HEK293 (cell line): ENCODE measurements around the gene NUDT8.
"Not testable (repeated sequence)": the region's sequence is repeated elsewhere in the genome, so short reads cannot be mapped to it uniquely, and the experiment has no call there.

Source experiments
- BCL11B ChIP-seq: fragments of 450-650 bp; formaldehyde crosslinking; IDR thresholded peaks from 2 replicates; pipeline ENCODE4 v1.5.1; 2016; ENCODE audit warnings: low read depth, missing biosample characterization, missing genetic modification characterization
- CTCF ChIP-seq: fragments of 450-650 bp; formaldehyde crosslinking; IDR thresholded peaks from 2 replicates; pipeline ENCODE4 v1.5.1; 2016; ENCODE audit warnings: missing biosample characterization, missing genetic modification characterization
- GLI4 ChIP-seq: fragments of 450-650 bp; formaldehyde crosslinking; IDR thresholded peaks from 2 replicates; pipeline ENCODE4 v1.5.1; 2016; ENCODE audit warnings: missing biosample characterization, missing genetic modification characterization
- KLF1 ChIP-seq: fragments of 450-650 bp; formaldehyde crosslinking; IDR thresholded peaks from 2 replicates; pipeline ENCODE4 v1.5.1; 2016; ENCODE audit warnings: missing biosample characterization, missing genetic modification characterization
- MEIS1 ChIP-seq: sonication (generic); formaldehyde crosslinking; IDR thresholded peaks from 2 replicates; pipeline ENCODE4 v1.8.1; 2022; ENCODE audit warnings: missing genetic modification reagents, mild to moderate bottlenecking, borderline replicate concordance
- ZBTB11 ChIP-seq: fragments of 450-650 bp; formaldehyde crosslinking; conservative IDR thresholded peaks from 2 replicates; pipeline ENCODE4 v1.5.1; 2016; ENCODE audit warnings: low read depth, missing biosample characterization, missing genetic modification characterization
- ZNF155 ChIP-seq: fragments of 450-650 bp; formaldehyde crosslinking; IDR thresholded peaks from 2 replicates; pipeline ENCODE4 v1.5.1; 2016; ENCODE audit warnings: missing biosample characterization, missing genetic modification characterization
- ZNF571 ChIP-seq: fragments of 450-650 bp; formaldehyde crosslinking; IDR thresholded peaks from 2 replicates; pipeline ENCODE4 v1.5.0; 2017; ENCODE audit warnings: missing biosample characterization, missing genetic modification characterization
- ZNF621 ChIP-seq: fragments of 450-650 bp; formaldehyde crosslinking; IDR thresholded peaks from 2 replicates; pipeline ENCODE4 v1.5.1; 2017; ENCODE audit warnings: missing biosample characterization, missing genetic modification characterization
- ZNF660 ChIP-seq: fragments of 450-650 bp; IDR thresholded peaks from 2 replicates; pipeline ENCODE4 v1.5.1; 2018; ENCODE audit warnings: missing biosample characterization, mild to moderate bottlenecking, missing genetic modification characterization
- ZNF837 ChIP-seq: fragments of 450-650 bp; formaldehyde crosslinking; IDR thresholded peaks from 2 replicates; pipeline ENCODE4 v1.5.1; 2016; ENCODE audit warnings: missing biosample characterization, missing genetic modification characterization
- ZSCAN18 ChIP-seq: fragments of 450-650 bp; formaldehyde crosslinking; IDR thresholded peaks from 2 replicates; pipeline ENCODE4 v1.5.1; 2016; ENCODE audit warnings: missing biosample characterization, missing genetic modification characterization
- TF ChIP-seq, protein P1 (sequence below): fragments of 450-650 bp; formaldehyde crosslinking; IDR thresholded peaks from 2 replicates; pipeline ENCODE4 v1.5.1; 2016; ENCODE audit warnings: missing biosample characterization, missing genetic modification characterization
- TF ChIP-seq, protein P2 (sequence below): fragments of 450-650 bp; IDR thresholded peaks from 2 replicates; pipeline ENCODE4 v1.5.1; 2018; ENCODE audit warnings: missing biosample characterization, missing genetic modification characterization

DNA sequence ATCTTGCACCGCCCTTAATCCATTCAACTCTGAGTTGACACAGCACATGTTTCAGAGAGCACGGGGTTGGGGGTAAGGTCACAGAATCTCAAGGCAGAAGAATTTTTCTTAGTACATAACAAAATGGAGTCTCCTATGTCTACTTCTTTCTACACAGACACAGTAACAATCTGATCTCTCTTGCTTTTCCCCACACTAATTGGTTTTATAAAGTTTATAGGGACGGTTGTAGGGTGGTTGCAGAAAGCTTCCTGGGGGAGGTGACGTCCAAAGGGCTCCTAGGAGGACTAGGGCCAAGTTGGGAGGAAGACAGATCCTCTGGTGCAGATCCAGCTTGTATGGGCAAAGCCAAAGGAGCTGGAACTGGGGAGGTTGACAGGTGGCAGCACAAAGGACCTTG is 25.6 kb downstream of the NUDT8 start:
- TF ChIP-seq ZBTB11 (tag by site-specific recombination); CTCF (tag by site-specific recombination); ZNF837; KLF1 (tag by site-specific recombination); BCL11B (tag by site-specific recombination); ZNF621 (tag by site-specific recombination); ZNF155 (tag by site-specific recombination); ZNF571 (tag by site-specific recombination); ZNF660; ZSCAN18 (tag by site-specific recombination); MEIS1 (CRISPR knock-in tag); GLI4 (tag by site-specific recombination): not testable (repeated sequence)
- TF ChIP-seq, protein P1, sequence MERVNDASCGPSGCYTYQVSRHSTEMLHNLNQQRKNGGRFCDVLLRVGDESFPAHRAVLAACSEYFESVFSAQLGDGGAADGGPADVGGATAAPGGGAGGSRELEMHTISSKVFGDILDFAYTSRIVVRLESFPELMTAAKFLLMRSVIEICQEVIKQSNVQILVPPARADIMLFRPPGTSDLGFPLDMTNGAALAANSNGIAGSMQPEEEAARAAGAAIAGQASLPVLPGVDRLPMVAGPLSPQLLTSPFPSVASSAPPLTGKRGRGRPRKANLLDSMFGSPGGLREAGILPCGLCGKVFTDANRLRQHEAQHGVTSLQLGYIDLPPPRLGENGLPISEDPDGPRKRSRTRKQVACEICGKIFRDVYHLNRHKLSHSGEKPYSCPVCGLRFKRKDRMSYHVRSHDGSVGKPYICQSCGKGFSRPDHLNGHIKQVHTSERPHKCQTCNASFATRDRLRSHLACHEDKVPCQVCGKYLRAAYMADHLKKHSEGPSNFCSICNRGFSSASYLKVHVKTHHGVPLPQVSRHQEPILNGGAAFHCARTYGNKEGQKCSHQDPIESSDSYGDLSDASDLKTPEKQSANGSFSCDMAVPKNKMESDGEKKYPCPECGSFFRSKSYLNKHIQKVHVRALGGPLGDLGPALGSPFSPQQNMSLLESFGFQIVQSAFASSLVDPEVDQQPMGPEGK (tag by site-specific recombination): not testable (repeated sequence)
- TF ChIP-seq, protein P2, sequence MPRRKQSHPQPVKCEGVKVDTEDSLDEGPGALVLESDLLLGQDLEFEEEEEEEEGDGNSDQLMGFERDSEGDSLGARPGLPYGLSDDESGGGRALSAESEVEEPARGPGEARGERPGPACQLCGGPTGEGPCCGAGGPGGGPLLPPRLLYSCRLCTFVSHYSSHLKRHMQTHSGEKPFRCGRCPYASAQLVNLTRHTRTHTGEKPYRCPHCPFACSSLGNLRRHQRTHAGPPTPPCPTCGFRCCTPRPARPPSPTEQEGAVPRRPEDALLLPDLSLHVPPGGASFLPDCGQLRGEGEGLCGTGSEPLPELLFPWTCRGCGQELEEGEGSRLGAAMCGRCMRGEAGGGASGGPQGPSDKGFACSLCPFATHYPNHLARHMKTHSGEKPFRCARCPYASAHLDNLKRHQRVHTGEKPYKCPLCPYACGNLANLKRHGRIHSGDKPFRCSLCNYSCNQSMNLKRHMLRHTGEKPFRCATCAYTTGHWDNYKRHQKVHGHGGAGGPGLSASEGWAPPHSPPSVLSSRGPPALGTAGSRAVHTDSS: not testable (repeated sequence)
